Caki2 (cell line): ENCODE measurements around the gene FCER2. TPM values are rescaled to one million over a fixed set of nuclear protein-coding genes. Genes with fewer than 3 reads are reported as not detected.
"Not testable (repeated sequence)": the region's sequence is repeated elsewhere in the genome, so short reads cannot be mapped to it uniquely, and the experiment has no call there.

Experiments
- DNase-seq: peaks from one replicate; pipeline ENCODE4 v3.0.0-alpha.2; 2015; ENCODE audit warnings: low read depth
- in situ Hi-C: cut with HindIII; loops from 2 replicates; pipeline ENCODE4 v1.10.0; 2016; ENCODE audit warnings: low sequenced_read_pairs, low pct_unique_long_range_greater_than_20kb, mixed read lengths
- total RNA-seq: library from RNA; depleted of rRNA; stranded (reverse); fragments of >200 nt; shearing (Covaris generic); gene quantifications from 2 replicates; pipeline ENCODE4 v1.2.3, GENCODE V29; 2014; ENCODE audit warnings: low replicate concordance; rRNA removed

The FCER2 gene
- total RNA-seq, 1 experiment from 2014 or later, result not detected

DNA sequence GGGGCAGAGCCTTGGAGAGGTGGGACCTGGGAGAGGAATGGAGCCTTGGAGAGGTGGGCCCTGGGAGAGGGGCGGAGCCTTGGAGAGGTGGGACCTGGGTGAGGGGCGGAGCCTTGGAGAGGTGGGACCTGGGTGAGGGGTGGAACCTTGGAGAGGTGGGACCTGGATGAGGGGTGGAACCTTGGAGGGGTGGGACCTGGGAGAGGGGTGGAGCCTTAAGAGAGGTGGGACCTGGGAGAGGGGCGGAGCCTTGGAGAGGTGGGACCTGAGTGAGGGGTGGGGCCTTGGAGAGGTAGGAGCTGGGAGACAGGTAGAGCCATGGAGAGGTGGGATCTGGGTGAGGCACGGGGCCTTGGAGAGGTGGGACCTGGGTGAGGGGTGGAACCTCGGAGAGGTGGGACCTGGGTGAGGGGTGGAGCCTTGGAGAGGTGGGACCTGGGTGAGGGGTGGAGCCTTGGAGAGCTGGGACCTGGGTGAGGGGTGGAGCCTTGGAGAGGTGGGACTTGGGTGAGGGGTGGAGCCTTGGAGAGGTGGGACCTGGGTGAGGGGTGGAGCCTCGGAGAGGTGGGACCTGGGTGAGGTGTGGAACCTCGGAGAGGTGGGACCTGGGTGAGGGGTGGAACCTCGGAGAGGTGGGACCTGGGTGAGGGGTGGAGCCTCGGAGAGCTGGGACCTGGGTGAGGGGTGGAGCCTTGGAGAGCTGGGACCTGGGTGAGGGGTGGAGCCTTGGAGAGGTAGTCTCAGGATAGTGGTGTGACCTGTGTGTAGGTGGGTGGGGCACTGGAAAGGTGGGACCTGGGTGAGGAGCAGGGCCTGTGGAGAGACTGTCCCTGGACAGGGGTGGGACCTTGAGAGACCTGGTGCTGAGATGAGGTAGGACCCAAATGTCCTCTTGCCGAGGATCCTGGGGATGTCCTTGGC is 58.0 kb downstream of the FCER2 start:
- DNase-seq, result peak; percentile 44
- in situ Hi-C loops, result not testable (repeated sequence)

DNA sequence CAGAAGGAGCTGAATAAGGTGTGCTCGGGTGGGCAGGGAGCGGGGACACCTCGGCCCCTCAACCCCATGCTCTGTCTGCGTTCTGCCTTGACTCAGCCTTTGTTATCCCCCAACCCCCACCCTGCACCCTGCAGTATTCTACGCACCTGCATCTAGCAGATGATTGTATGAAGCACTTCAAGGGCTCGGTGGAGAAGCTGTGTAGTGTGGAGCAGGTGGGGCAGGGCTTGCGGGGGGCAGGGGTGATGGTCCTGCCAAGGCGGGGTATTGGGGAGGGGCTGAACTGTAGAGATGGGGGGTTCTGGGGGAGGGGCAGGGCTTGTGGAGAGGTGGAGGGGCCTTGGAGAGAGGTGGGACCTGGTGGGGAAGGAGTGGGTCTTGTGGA is 58.9 kb downstream of the FCER2 start:
- in situ Hi-C loops, result no loop called here
- no peak for DNase-seq

GRCh38 chr19:7642295-7643030 is 59.5 kb downstream of the FCER2 start:
- DNase-seq, result no peak
- in situ Hi-C loops, result no loop called here

GRCh38 chr19:7641290-7642276 is 60.3 kb downstream of the FCER2 start:
- in situ Hi-C loops, result no loop called here
- no peak for DNase-seq

GRCh38 chr19:7640803-7641202 is 61.1 kb downstream of the FCER2 start:
- no peak for DNase-seq

GRCh38 chr19:7639863-7640348 is 62.0 kb downstream of the FCER2 start:
- in situ Hi-C loops, result no loop called here
- DNase-seq, result no peak

More at GRCh38 chr19:7640803-7641202, 61.1 kb downstream of the FCER2 start:
- in situ Hi-C loops, result no loop called here

GRCh38 chr19:7638802-7639465 is 63.0 kb downstream of the FCER2 start:
- DNase-seq, result no peak
- in situ Hi-C loops, result no loop called here

Other genes starting within 250 kb of the FCER2 start
- gene PEX11G, start 213.1 kb downstream of the FCER2 start, total RNA-seq, result 4.7 and 9.1 TPM in 2 replicates
- 22.9 and 33.6 TPM in 2 replicates for gene ZNF358, start 186.0 kb downstream of the FCER2 start, total RNA-seq
- 0.61 and 3.2 TPM in 2 replicates for gene MCOLN1, start 179.5 kb downstream of the FCER2 start, total RNA-seq
- 38.0 and 39.4 TPM in 2 replicates for gene PNPLA6, start 166.4 kb downstream of the FCER2 start, total RNA-seq
- gene CAMSAP3, start 106.3 kb downstream of the FCER2 start, total RNA-seq, result 3.9 and 5.2 TPM in 2 replicates
- 29.7 and 79.6 TPM in 2 replicates for gene XAB2, start 72.6 kb downstream of the FCER2 start, total RNA-seq
- 42.7 and 45.1 TPM in 2 replicates for gene PET100, start 72.3 kb downstream of the FCER2 start, total RNA-seq
- not detected in 2 replicates for gene PCP2, start 68.4 kb downstream of the FCER2 start, total RNA-seq
- 7.1 and 14.5 TPM in 2 replicates for gene STXBP2, start 65.0 kb downstream of the FCER2 start, total RNA-seq
- not detected in 2 replicates for gene RETN, start 33.1 kb downstream of the FCER2 start, total RNA-seq
- gene MCEMP1, start 25.0 kb downstream of the FCER2 start, total RNA-seq, result not detected in 2 replicates
- gene TRAPPC5, start 21.3 kb downstream of the FCER2 start, total RNA-seq, result 83.3 and 104 TPM in 2 replicates
- not detected in 2 replicates for gene CLEC4G, start 30.0 kb upstream of the FCER2 start, total RNA-seq
- gene CD209, start 45.4 kb upstream of the FCER2 start, total RNA-seq, result not detected in 2 replicates
- gene CLEC4M, start 61.1 kb upstream of the FCER2 start, total RNA-seq, result not detected in 2 replicates
- 2.9 and 10.7 TPM in 2 replicates for gene EVI5L, start 128.1 kb upstream of the FCER2 start, total RNA-seq
- gene PRR36, start 172.3 kb upstream of the FCER2 start, total RNA-seq, result 0.03 TPM in 1 of 2 replicates, not detected in the other
- 14.7 and 15.9 TPM in 2 replicates for gene LRRC8E, start 186.4 kb upstream of the FCER2 start, total RNA-seq
- gene MAP2K7, start 201.7 kb upstream of the FCER2 start, total RNA-seq, result 5.0 and 8.6 TPM in 2 replicates
- not detected in 2 replicates for gene TGFBR3L, start 212.7 kb upstream of the FCER2 start, total RNA-seq
- 18.8 and 19.2 TPM in 2 replicates for gene SNAPC2, start 218.2 kb upstream of the FCER2 start, total RNA-seq
- 2.0 and 11.1 TPM in 2 replicates for gene CTXN1, start 224.0 kb upstream of the FCER2 start, total RNA-seq
- 19.4 and 58.8 TPM in 2 replicates for gene TIMM44, start 241.5 kb upstream of the FCER2 start, total RNA-seq